Activated CD4-positive, alpha-beta T cell treated with anti-CD3 and anti-CD28 coated beads for 1 hour (primary cell): ENCODE data around the gene MRTFA.

Source experiments
- DNase-seq: peaks from one replicate; pipeline ENCODE4 v3.0.0-alpha.2; 2020

Gene MRTFA

GRCh38 chr22:40376149-40376548 is 260.4 kb downstream of the MRTFA start:
- DNase-seq = no peak

- DNase-seq = no peak
Measured at GRCh38 chr22:40374567-40374966, 262.0 kb downstream of the MRTFA start.

GRCh38 chr22:40368836-40369235 is 267.7 kb downstream of the MRTFA start:
- no peak for DNase-seq

GRCh38 chr22:40368016-40368415 is 268.5 kb downstream of the MRTFA start:
- no peak for DNase-seq

GRCh38 chr22:40367342-40367741 is 269.2 kb downstream of the MRTFA start:
- DNase-seq = no peak

- no peak for DNase-seq
Measured at GRCh38 chr22:40366068-40366467, 270.5 kb downstream of the MRTFA start.

- DNase-seq = no peak
Measured at GRCh38 chr22:40364431-40364830, 272.1 kb downstream of the MRTFA start.

GRCh38 chr22:40363059-40363458 is 273.5 kb downstream of the MRTFA start:
- DNase-seq = no peak

GRCh38 chr22:40361100-40361499 is 275.4 kb downstream of the MRTFA start:
- DNase-seq = no peak
